DMS79 (cell line): ENCODE measurements around the gene RTP5.

Source experiments
- DNase-seq: peaks from one replicate; lab custom pipeline; 2025; lab: John Stamatoyannopoulos, UW

RTP5 gene

DNA sequence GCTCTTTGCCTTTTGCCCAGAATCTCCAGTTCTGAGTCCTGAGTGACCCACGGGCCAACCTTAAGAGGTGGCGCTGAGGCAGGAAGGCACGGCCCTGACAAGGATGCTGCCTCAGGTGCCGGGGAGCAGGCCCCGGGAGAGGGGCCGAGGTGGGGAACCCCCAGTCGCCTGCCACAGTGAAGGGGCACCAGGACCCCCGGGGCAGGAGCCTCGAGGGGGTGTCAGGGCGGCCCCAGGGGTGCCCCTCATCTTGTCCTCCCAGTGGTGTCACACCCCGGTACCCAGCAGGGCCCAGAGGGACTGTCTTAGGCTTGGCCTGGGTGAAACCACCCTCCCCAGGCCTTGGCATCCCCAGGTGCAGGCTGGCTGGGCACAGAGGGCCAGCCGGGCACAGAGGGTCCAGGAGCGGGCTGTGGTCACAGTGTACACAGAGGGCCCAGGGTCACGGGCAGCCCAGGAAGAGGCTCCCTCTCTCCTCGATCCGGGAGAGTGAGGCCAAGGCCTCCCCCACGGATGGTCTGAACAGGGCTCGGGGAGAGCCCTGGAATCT is 11.9 kb upstream of the RTP5 start:
- DNase-seq: no peak

DNA sequence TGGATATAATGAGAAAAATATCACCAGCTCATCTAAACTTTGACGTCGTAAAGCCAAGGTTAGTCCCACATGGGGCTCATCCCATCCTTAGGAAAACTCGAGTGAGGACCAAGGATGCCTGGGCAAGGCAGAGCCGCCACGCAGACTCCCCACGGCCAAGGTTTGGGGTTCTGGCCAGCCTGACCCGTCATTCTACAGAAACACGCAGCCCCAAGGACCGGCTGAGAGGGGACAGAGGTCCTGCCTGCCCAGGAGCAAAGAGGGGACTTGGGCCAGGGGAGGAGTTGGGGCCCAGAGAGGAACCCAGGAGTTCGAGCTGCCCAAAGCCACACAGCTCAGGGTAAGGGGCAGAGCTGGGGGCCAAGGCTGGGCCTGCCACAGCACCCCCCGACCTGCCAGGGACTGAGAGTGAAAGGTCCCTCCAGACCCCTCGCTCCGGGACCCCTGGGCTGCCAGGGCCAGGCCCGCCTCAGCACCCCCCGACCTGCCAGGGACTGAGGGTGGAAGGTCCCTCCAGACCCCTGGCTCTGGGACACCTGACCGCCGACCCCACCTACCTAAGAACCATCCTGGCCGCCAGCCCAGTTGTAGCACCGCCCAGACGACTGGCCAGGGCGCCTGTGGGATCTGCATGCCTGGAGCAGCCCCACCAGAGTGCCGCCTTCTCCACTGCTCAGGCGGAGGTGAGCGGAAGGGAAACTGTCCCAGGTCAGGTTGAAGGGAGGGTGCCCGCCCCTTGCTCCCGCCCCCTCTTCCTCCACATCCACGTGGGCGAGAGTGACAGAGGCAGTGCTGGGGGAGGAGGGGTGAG is 11.1 kb upstream of the RTP5 start, which contains the start of gene PDCD1:
Gene PDCD1, minus strand, starts transcription at position 689 of the 811 bp plus-strand sequence. Its CDS starts 56 bp downstream, at position 633.
- no peak for DNase-seq

DNA sequence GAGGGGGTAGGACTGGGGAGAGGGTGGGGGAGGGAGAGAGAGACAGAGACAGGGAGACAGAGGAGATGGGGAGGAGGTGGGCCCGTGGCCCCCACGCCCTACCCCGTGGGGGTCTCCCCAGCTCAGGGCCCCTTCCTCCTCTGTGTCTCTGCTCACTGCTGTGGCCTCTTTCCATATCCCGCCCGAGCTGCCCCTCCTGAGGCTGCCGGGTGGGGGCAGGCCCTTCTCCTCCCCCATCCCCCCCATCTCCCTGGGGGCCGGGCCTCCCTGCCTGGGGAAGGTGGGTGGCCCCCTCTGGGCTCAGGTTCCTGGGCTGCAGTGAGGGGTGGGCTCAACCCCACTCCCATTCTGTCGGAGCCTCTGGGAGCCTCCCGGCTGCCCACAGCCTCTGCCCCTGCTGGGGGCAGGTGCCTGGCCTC is 10.5 kb upstream of the RTP5 start:
- DNase-seq: no peak

DNA sequence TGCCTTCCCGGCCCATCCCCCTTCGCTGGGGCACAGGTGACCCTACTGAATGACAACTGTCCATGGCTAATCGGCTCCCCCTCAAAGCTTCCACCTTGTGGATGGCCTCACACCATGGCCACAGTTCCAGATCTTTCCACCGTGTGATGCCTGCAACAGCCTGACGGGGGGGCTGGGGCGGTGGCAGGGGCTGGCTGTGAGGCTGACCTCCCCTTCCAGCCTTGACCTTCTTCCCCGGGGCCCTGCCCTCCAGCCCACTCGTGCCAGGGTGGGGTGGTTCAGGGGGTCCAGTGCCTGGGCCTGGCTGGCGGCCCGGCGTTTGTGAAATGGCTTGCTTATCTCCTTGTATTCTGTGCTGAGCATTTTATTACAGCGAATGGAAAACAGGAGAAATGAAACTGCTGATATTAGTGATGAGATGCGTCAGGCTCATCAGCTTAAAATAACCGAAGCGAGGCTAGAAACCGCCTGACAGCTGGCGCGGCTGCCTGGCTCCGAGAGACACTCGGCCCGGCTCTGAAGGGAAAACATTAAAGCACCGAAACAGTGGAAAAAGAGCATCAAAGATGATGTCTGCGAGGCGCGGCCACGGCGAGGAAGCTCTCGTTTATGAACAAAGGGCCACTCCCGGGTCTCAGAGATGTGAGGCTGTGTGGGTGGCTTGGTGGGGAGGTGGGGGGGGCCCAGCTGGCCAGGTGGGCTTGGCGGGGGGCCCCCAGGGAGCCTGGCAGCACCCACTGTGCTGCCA is 9.9 kb upstream of the RTP5 start:
- no peak for DNase-seq

DNA sequence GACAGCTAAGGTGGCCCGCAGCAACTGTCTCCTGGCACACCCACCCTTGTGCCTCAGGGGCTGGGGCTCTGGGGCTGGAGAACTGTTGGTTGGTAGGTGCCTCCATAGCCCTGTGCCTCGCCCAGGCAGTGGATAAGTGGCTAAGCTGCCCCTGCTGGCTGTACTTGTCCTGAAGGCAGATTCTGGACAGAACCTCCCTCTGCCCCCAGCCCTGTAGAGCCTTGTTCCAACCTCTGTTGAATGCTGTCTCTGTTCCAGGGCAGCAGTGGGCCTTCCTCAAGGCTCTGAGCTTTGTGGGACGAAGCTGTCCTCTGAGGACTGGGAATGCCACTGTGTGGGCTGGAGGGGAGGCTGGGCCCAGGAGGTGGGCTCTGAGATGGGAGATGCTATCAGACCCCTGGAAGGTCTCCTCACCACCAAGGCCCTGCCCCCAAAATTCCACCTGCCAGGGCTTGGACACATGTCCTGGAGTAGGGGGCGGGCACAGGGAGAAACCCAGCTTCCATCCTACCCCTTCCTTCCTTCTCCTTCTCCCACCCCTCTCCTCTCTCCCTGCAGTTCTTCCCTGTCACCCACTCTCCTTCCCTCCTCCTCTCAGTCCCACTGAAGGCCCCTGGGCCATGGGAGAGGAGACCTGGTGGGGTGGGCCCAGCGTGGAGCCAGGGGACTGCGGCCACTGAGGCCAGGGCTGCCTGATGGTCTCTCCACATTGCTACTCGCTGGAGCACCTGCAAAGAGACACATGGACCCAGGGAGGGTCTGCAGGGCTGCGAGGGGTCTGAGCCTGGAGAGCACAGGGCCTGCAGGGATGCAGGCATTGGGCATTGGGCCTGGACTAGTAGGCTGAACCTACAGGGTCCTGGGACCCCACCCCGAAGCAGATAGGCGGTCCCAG is 9.1 kb upstream of the RTP5 start:
- no peak for DNase-seq

DNA sequence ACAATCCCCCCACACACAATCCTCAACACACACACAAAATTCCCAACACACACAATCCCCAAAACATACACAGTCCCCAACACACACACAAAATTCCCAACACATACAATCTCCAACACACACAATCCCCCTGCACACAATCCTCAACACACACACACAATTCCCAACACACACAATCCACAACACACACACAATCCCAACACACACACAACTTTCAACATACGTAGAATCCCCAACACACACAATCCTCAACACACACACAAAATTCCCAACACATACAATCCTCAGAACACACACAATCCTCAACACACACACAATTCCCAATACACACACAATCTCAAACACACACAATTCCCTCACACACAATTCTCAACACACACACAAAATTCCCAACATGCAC is 8.3 kb upstream of the RTP5 start:
- DNase-seq: no peak

DNA sequence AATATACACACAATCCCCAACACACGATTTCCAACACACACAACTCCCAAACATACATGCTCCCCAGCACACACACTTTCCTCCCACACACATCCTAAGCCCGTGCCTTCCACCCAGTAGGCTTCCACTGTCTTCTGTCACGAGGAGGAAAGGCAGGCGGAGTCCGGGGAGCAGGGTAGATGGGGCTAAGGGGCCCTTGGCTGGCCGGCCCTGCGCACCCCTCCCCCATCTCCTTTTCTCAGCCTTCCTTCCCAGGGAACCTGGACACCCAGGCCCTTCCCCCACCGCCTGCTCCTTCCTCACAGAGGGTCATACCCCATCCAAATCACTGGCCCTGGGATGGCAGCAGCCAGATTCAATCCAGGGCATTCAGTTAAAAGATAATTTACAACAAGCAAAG is 7.4 kb upstream of the RTP5 start:
- no peak for DNase-seq

DNA sequence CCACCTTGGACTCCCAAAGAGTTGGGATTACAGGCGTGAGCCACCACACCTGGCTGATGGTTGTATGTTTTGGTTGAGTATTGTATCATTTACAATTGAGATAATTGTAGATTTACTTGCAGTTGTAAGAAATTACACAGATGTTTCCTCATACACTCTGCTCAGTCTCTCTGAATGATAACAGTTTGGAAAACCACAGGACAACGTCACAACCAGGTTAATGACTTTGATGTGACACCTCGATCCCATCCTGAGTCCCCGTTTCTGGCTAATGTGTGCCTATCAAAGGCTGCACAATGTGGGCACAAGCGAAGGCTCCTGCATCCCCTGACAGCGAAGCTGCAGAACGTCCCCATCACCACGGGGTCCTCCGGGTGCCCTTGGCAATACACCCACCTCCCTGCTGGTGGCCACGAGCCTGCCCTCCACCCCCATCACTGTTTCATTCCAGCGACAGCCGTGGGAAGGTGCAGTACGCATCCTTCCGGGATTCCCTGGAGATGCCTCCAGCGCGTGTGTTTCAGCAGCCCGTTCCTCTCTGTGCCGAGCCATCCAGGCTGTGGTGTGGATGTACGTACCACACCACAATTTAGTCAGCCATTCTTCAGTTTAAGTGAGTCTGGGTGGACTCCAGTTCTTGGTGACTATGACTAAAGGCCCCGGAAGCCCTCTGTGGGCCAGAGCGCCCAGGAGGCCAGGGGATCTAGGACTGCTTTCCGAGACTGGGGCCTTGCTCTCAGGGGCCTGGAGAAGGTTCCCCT is 6.6 kb upstream of the RTP5 start:
- DNase-seq: no peak

DNA sequence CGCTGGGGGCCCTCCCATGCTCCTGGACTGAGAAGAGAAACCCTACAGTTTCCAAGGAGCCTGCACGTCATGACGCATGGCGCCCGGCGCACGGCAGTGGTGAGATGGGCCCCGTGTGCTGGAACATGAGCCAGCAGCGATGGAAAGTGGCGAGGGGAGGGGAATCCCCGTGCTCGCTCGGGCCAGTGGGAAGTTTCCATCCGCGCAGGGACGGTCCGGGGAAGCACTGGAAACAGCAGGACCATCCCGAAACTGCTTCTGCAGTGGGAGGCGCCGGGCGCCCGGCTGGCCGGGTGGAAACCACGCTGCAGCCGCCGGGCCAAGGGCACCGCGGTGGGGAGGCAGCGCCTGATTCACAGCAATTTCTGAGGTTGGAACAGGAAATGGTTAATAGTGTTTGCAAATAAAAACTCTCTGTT is 6.0 kb upstream of the RTP5 start:
- DNase-seq: no peak

DNA sequence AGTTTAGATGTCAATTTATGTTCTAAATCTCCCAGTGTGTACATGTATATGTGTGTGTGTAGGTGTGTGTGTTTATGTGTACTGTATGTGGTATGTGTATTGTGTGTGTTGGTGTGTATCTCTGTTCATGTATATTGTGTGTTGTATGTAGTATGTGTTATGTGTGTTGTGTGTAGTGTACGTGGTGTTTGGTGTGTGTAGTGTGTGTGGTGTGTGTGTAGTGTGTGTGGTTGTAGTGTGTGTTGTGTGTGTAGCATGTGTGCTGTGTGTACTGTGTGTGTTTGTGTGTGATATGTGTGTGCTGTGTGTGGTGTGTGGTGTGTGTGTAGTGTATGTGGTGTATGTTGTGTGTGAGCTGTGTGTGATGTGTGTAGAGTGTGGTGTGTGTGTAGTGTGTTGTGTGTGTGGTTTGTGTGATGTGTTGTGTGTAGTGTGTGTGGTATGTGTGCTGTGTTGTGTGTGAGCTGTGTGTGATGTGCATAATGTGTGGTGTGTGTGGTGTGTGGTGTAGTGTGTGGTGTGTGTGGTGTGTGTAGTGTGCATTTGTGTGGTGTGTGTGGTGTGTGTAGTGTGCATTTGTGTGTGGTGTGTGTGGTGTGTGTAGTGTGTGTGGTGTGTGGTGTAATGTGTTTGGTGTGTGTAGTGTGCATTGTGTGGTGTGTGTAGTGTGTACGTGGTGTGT is 5.2 kb upstream of the RTP5 start:
- DNase-seq: no peak

DNA sequence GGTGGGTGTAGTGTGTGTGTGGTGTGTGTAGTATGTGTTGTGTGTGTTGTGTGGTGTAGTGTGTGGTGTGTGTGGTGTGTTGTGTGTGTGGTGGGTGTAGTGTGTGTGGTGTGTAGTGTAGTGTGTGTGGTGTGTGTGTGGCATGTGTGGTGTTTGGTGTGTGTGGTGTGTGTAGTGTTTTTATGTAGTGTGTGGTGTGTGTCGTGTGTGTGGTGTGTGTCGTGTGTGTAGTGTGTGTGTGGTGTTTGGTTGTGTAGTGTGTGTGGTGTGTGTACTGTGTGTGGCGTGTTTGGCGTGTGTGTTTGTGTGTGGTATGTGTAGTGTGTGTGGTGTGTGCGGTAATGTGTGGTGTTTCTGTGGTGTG is 4.7 kb upstream of the RTP5 start:
- DNase-seq: no peak

DNA sequence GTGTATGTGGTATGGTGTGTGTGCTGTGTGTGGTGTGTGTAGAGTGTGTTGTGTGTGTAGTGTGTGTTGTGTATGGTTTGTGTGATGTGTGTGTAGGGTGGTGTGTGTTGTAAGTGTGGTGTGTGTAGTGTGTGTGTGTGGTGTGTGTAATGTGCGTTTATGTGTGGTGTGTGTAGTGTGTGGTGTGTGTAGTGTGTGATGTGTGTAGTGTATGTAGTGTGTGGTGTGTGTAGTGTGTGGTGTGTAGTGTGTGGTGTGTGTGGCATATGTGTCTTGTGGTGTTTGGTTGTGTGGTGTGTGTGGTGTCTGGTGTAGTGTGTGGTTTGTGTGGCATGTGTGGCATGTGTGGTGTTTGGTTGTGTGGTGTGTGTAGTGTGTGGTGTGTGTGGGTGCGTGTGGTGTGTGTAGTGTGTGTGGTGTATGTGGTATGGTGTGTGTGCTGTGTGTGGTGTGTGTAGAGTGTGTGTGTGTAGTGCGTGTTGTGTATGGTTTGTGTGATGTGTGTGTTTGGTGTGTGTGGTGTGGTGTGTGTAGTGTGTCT is 4.0 kb upstream of the RTP5 start:
- DNase-seq: no peak

DNA sequence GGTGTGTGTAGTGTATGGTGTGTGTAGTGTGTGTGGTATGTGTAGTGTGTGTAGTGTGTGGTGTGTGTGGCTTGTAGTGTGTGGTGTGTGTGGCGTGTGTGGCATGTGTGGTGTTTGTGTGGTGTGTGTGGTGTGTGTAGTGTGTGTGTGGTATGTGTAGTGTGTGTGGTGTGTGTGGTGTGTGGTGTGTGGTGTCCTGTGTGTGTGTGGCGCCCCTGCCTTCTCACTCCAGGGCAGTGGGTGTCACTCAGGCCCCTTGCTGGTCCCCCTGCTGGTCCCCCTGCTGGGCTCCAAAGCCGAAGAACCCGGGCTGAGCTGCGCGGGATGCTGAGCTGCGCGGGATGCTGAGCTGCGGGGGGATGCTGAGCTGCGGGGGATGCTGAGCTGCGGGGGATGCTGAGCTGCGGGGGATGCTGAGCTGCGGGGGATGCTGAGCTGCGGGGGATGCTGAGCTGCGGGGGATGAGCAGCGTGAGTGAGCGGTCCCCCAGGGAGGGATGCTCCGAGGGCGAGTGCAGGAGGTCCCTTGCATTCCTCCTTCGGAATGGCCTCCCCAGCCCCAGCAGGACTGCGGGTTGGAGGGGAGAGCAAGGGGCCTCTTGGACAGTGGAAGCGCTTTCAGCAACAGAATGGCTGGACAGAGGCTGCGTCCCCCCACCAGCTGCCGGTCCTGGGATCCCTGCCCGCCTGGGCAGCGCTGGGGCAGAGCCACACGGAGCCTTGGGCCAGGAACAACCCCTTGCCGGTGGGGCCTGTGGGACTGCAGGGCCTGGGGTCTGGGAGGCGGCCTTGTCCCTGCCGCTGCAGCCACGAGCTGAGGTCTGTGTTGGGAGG is 3.4 kb upstream of the RTP5 start:
- no peak for DNase-seq

DNA sequence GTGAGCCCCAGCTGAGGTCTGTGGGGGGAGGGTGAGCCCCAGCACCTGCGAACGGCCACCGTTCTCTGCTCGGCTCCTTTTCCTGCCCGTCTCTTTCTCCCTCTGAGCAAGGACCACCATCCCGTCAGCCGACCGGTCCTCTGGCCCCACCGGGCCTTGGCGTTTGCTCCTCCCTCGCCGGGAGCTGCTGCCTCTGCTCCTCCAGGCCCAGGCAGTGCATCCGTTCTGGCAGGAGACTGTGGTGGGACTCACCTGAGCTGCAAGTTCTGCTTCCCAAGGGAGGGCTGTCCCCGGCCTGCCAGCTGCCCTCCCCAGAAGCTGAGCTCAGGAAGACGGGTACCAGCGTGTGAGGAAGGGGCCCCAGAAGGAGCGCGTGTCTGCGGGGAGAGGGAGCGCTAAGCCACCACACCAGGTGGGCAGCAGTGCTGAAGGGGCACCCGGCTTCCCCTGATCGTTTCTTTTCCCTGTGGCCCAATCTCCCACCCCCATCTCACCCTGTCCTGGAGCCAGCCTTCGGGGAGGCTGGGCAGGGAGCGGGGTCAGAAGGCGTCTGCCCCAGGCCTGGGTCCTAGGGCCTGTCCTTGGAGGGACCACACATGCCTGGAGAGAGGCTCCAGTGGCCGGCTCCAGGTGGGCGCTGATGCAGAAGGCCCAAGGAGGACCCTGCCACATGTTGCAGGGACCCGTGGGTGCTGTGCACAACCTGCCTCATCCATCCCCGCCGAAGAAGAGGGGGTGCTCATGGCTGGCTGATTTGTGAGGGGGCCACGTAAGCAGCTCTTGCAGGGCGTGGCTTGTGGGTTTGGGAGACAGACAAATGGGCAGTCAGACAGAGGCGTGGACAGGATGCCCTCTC is 2.5 kb upstream of the RTP5 start:
- DNase-seq: no peak

DNA sequence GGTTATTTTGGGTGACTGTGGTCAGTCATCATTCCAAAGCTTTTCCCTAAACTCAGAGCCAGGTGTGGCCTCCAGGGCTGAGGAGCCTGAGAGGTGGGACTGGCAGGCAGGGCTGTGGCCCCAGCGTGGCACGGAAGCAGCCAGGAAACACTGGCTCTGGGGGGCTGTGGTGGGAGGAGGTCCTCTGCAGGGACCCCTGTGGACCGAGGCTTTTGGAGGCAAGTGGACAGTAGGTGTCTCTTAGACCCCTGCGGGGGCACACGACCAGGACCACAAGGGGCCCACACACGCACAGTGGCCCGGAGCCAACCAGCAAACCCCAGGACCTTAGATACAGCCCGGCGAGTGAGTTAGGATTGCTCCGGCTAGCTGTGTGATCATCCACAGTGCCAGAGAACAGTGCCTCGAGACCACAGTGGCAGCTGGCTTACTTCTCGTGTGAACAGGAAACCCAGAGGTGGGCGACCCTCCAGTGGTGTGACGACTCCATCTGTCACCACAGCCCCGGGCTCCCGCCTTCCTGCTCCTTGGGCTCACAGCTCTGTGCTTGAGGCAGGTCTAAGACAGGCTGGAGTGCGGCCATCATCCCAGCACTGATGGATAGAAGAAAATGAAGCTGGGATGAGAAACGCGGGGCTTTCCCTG is 1.6 kb upstream of the RTP5 start:
- DNase-seq: no peak

DNA sequence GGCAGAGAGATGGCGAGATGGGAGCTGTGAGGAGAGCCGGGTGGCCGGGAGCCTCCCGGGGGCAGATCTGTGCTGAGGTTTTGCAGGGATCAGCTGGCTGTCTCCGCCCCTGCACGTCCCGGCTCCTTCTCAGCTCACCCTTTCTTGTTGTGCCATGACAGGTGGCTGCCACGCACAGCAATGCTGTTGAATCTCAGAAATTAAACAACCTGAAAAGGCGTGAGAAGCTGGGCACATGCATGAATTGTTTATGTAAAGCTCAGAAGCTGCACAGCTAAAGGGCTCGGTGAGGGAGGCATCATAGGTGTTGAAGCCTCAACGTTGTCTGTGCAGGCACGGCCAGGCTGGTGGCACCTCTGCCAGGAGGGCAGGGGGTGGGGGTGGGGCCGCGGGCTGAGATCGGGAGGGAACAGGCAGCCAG is 858 bp upstream of the RTP5 start:
- DNase-seq: no peak

DNA sequence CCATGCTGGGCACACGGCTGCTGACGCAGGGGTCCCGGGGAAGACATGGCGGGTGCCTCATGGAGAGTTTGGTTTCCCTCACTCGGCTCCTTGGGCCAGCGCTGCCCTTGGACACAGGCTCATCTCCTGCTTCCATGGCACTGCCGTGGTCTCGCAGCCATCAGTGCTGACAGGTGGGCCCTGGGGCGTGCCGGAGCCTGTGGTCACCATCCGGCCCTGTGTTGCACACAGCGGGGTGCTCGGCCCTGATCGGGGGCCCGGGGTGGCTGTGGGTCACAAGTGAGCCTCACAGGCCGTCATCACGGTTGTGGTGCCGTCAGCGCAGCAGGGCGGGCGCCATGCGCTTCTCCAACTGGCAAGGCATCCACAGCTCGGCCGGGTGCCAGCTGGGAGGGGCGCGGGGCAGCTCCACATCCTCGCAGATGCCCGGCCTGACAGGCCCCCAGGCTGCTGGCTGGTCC is 582 bp downstream of the RTP5 start:
- DNase-seq: no peak
